WTC11 (cell line): Measurements from ENCODE around the gene LIMA1.

Experiments
- ATF6 ChIP-seq: sonication (generic); formaldehyde crosslinking; IDR thresholded peaks from 2 replicates; pipeline ENCODE4 v1.8.1; 2023; ENCODE audit warnings: mild to moderate bottlenecking, missing genetic modification reagents
- CTCF ChIP-seq: fragments of 200-600 bp; IDR thresholded peaks from 2 replicates; pipeline ENCODE4 v1.8.0; 2022; ENCODE audit warnings: antibody characterized with exemption
- USF1 ChIP-seq: sonication (generic); formaldehyde crosslinking; IDR thresholded peaks from 2 replicates; pipeline ENCODE4 v1.8.0; 2022; ENCODE audit warnings: mild to moderate bottlenecking, missing genetic modification reagents
- ZNF423 ChIP-seq: fragments of 250-450 bp; sonication (Bioruptor Pico); IDR thresholded peaks from 2 replicates; pipeline ENCODE4 v2.1.2; 2022; ENCODE audit warnings: mild to moderate bottlenecking, moderate library complexity

GRCh38 chr12:50239355-50239891 is 43.9 kb downstream of the LIMA1 start:
- no peak for TF ChIP-seq CTCF
- no peak for TF ChIP-seq USF1 (CRISPR knock-in tag)
- no peak for TF ChIP-seq ZNF423
- TF ChIP-seq ATF6 (CRISPR knock-in tag) = no peak
